ENCODE data around the gene CEP85. TPM values are rescaled to one million over a fixed set of nuclear protein-coding genes. Genes with fewer than 3 reads are reported as not detected.
A peak's percentile ranks its signal among the peaks of the same experiment; 100 is the strongest.
"Not testable (repeated sequence)": the region's sequence is repeated elsewhere in the genome, so short reads cannot be mapped to it uniquely, and the experiment has no call there.

Gene CEP85
- total RNA-seq, 3 donors from 2014 or later = 4.8 to 11.7 (median 7.5) TPM

DNA sequence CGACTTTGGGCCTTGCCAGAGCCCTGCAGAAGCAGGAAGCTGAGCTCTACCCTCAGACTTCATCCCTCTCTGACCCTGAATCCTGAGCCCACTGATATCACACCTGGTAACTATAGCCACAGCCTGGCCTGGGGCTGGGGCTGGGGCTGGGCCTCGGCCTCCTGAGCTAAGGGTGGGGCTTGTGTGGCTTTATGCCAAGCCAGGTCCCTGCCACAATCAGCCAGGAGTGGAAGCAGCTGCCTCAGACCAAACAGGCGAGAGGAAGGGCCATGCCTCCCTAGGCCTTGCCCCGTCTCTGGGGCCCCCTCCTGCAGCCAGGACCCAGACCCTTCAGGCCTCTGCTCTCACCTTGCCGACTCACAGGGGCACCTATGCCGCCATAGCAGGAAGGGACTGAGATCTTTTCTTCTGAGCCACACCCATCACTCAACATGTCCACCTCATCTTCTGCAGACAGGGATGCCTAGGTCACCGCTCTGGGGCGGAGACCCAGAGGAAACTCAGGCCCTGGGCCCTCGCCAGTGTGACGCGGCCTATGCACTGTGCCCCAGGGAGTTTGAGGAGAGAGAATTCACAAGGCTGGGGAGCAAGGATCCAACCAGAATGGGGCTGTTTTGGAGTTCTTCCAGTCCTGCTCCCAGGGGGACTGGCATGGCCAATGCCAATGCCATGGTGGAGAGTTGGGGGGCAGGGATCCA is 66.7 kb downstream of the CEP85 start:
- H3K27me3 ChIP-seq = no peaks in the 10 kb centered on the region
- H3K4me1 ChIP-seq = peaks cover 0 to 5% of the 10 kb centered on the region in 2 donors
- TF ChIP-seq POLR2A (IDR thresholded peaks at IDR 0.05) (no peak), POLR2AphosphoS5 (IDR thresholded peaks at IDR 0.05) (no peak)
- TF ChIP-seq, protein P1, sequence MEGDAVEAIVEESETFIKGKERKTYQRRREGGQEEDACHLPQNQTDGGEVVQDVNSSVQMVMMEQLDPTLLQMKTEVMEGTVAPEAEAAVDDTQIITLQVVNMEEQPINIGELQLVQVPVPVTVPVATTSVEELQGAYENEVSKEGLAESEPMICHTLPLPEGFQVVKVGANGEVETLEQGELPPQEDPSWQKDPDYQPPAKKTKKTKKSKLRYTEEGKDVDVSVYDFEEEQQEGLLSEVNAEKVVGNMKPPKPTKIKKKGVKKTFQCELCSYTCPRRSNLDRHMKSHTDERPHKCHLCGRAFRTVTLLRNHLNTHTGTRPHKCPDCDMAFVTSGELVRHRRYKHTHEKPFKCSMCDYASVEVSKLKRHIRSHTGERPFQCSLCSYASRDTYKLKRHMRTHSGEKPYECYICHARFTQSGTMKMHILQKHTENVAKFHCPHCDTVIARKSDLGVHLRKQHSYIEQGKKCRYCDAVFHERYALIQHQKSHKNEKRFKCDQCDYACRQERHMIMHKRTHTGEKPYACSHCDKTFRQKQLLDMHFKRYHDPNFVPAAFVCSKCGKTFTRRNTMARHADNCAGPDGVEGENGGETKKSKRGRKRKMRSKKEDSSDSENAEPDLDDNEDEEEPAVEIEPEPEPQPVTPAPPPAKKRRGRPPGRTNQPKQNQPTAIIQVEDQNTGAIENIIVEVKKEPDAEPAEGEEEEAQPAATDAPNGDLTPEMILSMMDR (IDR thresholded peaks at IDR 0.05) = no peak
- no peak overlapping the region for H3K27ac ChIP-seq
- no peak overlapping the region for H3K4me3 ChIP-seq
- H3K36me3 ChIP-seq = no peaks in the 10 kb centered on the region
- H3K9me3 ChIP-seq = no peaks in the 10 kb centered on the region
- intact Hi-C loops (cut with DNase I; ENCODE audit: low total_unique reads) = no loop called here
- DNase-seq (ENCODE audit: low spot score in 2 of 2) = no peak

DNA sequence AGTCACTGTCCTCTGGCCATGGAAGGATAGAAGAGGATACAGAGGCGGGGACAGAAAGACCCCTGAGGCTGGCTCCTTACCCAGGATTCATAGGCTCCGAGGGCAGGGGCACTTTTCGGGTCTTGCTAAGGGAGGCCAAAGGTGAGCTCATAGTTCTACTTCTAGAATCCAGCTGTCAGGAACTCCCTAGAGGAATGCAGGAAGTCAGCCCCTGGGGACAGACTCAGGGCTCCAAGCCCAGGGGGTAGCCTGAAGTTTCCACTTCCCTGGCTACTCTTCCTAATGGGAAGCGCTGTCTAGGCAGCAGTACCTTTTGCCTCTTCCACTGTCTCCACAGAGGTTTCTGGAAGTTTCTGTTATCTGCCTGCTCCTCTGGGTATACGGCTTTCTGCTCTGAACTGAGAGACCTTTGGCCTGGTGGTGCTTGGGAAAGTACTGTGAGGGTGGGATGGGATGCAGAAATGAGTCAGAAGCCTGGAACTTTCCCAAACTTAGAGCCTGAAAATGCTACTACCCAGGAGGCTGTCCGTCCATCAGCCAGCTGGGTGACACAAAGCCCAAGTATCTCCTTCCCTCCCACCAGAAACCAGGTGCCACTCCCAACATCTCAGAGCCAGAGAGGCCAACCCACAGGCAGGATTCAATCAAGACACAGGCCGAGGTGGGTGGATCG is 68.9 kb downstream of the CEP85 start:
- Histone ChIP-seq H3K9me3 (no peaks in the 10 kb centered on the region), H3K27me3 (no peaks in the 10 kb centered on the region), H3K4me3 (no peak overlapping the region), H3K36me3 (no peaks in the 10 kb centered on the region), H3K4me1 (peaks cover 0 to 8% of the 10 kb centered on the region in 2 donors), H3K27ac (peak overlapping the region in 1 of 2 donors; percentile 19)
- TF ChIP-seq, protein P1 (IDR thresholded peaks at IDR 0.05) = no peak
- no peak for TF ChIP-seq POLR2A (IDR thresholded peaks at IDR 0.05)
- intact Hi-C loops (cut with DNase I; ENCODE audit: low total_unique reads) = no loop called here
- DNase-seq (ENCODE audit: low spot score in 2 of 2) = no peak

DNA sequence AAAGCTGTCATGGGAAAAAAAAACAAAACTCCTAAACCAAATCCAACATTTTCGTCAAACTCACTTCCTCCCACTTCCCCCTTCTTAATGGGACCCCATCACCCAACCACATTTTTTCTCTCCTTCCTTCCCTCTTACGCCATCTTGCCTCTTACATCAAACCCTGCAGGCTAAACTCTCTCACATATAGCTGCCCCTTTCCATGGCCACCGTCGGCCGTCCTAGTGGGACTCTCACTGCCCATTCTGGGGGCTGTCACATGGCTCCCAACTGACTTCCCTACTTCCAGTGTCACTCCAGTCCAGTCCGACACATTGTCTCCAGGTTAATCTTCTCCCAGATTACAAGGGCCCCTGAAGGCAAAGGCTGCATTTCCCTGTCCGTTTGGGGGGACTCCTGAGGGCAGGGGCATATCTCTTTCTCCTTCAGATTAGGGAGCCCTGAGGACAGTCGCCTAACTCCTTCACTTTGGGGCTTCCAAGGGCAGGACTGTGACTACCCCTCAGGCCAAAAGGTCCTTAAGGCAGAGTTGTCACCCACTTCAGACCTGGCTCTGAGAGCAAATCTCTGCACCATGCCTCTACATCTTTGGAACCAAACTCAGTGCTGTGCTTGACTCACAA is 71.8 kb downstream of the CEP85 start:
- no peak for TF ChIP-seq POLR2A (IDR thresholded peaks at IDR 0.05)
- TF ChIP-seq, protein P1 (IDR thresholded peaks at IDR 0.05) = no peak
- TF ChIP-seq POLR2AphosphoS5 (IDR thresholded peaks at IDR 0.05) = no peak
- H3K27ac ChIP-seq = peak overlapping the region; percentile 56 to 67
- peaks cover 0 to 8% of the 10 kb centered on the region in 2 donors for H3K4me1 ChIP-seq
- peak overlapping the region; percentile 44 to 84 (median 77) for H3K4me3 ChIP-seq
- no peaks in the 10 kb centered on the region for H3K27me3 ChIP-seq
- no peaks in the 10 kb centered on the region for H3K36me3 ChIP-seq
- no peaks in the 10 kb centered on the region for H3K9me3 ChIP-seq
- DNase-seq (ENCODE audit: low spot score in 2 of 2) = no peak
- intact Hi-C loops (cut with DNase I; ENCODE audit: low total_unique reads) = no loop called here

DNA sequence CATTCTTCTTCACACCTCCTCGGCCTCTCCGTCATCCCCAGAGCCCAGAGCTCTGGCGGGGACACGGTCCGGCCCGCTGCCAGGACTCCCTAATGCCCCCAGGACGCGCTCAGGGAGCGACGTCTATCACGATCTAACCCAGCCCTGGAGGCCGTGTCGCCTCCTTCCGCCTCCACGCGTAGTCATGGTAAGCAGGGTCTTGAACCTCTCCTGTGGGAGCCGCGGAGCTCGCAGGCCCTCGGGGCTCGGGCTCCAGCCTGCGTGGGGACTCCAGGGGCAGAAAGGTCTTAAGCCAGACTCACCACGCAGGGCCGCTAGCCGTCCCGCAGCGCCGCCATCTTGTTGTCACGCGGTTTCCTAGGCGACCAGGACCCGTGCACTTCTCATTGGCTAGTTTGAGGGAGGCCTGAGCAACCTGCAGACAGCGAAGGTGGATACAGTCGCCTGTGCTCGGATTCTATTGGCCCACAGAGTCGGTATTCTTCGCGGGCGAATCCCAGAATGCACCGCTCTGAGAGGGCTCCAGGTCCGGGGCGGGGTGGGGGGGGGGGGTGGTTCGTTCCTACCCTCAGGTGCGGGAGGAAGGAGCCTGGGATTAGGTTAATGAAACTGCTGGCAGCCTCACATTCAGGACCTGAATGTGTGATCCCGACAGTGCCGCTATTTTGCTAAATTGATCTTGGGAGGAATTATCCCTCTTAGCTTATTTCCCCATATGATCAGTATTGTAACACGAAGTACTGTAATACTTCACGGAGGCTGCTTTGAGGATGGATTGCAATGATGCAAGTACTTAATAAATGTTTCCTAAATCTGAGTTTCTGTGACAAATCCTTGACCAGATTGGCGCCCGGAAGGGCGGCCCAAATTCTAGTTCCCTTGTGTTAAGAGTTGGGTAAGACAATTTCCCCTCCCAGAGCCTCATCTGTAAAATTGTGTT is 72.6 kb downstream of the CEP85 start, which contains the start of gene UBXN11:
UBXN11 (minus strand) TSS at position 347 of the 940 bp plus-strand sequence. CDS start 3,753 bp downstream, outside the sequence.
- H3K36me3 ChIP-seq = no peaks in the 10 kb centered on the region
- intact Hi-C loops (cut with DNase I; ENCODE audit: low total_unique reads) = no loop called here
- peak within 1 kb of the TSS; percentile 44 to 84 (median 77) for H3K4me3 ChIP-seq
- H3K27ac ChIP-seq = peak within 1 kb of the TSS; percentile 56 to 67
- H3K9me3 ChIP-seq = no peaks in the 10 kb centered on the region
- peak; percentile 92 to 95 for DNase-seq (ENCODE audit: low spot score in 2 of 2)
- no peaks in the 10 kb centered on the region for H3K27me3 ChIP-seq
- H3K4me1 ChIP-seq = peaks cover 0 to 8% of the 10 kb centered on the region in 2 donors
- TF ChIP-seq POLR2A (IDR thresholded peaks at IDR 0.05) (no peak), POLR2AphosphoS5 (IDR thresholded peaks at IDR 0.05) (peak in 2 of 3 donors; percentile 29 to 42)

DNA sequence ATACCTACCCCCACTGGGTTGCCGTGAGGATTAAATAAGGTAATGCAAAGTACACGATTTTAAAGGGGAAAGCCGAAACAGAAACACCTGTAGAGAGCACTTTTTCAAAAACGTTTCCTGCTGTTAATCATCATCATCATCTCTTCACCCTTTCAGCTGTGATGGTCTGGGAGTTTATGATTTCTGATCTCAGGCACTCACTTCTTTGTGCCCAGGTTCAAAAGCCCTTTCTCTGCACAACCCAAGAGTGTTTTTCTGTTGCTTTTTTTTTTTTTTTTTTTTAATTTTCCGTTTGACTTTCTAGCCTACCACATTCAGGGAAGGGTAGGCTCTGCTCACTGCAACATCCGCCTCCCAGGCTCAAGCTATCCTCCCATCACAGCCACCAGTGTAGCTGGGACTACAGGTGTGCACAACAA is 73.4 kb downstream of the CEP85 start:
- TF ChIP-seq POLR2AphosphoS5 (IDR thresholded peaks at IDR 0.05) (no peak), POLR2A (IDR thresholded peaks at IDR 0.05) (no peak)
- TF ChIP-seq, protein P1 (IDR thresholded peaks at IDR 0.05) = no peak
- Histone ChIP-seq H3K4me3 (peak overlapping the region in 2 of 3 donors; percentile 77 to 84), H3K4me1 (peaks cover 0 to 8% of the 10 kb centered on the region in 2 donors), H3K27me3 (no peaks in the 10 kb centered on the region), H3K9me3 (no peaks in the 10 kb centered on the region), H3K27ac (peak overlapping the region in 1 of 2 donors; percentile 56), H3K36me3 (no peaks in the 10 kb centered on the region)
- DNase-seq (ENCODE audit: low spot score in 2 of 2) = no peak
- intact Hi-C loops (cut with DNase I; ENCODE audit: low total_unique reads) = no loop called here

DNA sequence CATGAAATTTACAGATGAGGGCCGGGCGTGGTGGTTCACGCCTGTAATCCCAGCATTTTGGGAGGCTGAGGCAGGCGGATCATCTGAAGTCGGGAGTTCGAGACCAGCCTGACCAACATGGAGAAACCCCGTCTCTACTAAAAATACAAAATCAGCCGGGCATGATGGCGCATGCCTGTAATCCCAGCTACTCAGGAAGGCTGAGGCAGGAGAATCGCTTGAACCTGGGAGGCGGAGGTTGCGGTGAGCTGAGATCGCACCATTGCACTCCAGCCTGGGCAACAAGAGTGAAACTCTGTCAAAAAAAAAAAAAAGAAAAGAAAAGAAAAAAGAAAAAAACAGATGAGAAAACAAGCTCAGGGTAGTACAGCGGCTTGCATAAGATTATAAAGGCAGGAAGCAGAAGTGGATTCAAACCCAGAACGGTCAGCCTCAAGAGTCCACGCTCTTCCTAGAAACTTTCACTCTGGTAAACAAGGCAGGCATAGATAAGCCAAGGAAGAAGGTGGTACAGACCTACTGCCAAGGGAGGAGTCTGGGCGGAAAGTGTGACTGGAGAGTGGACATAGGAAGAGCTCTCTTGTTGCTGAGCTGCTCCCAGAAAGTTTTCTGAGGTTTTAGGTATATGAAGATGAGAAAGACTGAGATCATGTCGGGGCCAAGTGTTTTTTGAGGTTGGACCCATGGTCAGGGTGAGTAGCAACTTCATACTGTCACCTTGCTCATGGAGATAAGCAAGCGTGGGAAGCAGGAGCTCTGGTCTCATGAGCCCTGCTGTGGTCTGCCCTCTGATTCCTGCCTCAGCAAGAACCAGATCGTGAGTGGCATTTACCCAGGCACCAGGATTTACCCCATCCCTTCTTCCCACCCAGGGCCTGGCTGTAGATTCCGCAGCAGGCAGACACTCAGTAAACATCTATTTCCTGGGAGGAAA is 74.2 kb downstream of the CEP85 start:
- H3K9me3 ChIP-seq; H3K4me3 ChIP-seq; DNase-seq (ENCODE audit: low spot score in 2 of 2); H3K27ac ChIP-seq; H3K36me3 ChIP-seq; H3K27me3 ChIP-seq; H3K4me1 ChIP-seq; intact Hi-C loops (cut with DNase I; ENCODE audit: low total_unique reads): not testable (repeated sequence)
